Pancreas (tissue), 10 donors: ENCODE measurements around the gene TMEM52. TPM values are rescaled to one million over a fixed set of nuclear protein-coding genes. Genes with fewer than 3 reads are reported as not detected.
"Not testable (repeated sequence)": the region's sequence is repeated elsewhere in the genome, so short reads cannot be mapped to it uniquely, and the experiment has no call there.

ENCODE experiments used
- ATAC-seq, 4 donors: fragments of 200-7000 bp; cut with Tn5 transposase; one replicate each; pipeline versions ENCODE4 v1.8.0 to v1.9.1; 2020; ENCODE audit warnings: mild to moderate bottlenecking in 4 of 4, moderate library complexity in 4 of 4
- DNase-seq, 6 donors: peaks; one replicate each; pipeline ENCODE4 v3.0.0-alpha.2; 2020
- FAIRE-seq: peaks from 2 replicates; lab custom pipeline; 2012; peaks lifted over from hg19 to GRCh38; lab: Jason Lieb, UNC
- H3K27ac ChIP-seq, 4 donors: fragments of 200-600 bp; sonication (generic); 1 replicate in 3 of 4; 2 replicates in 1 of 4; pipeline versions ENCODE4 v1.5.0 to v1.8.0; 2020
- H3K27me3 ChIP-seq, 4 donors: fragments of 200-600 bp; one replicate each; pipeline ENCODE4 v1.8.0; 2021
- H3K36me3 ChIP-seq, 3 donors: fragments of 200-600 bp; sonication (generic) in 1 of 3; one replicate each; pipeline versions ENCODE4 v1.5.0 to v1.8.0; 2020 to 2021
- H3K4me1 ChIP-seq, 3 donors: fragments of 200-600 bp; one replicate each; pipeline ENCODE4 v1.8.0; 2021
- H3K4me3 ChIP-seq, 4 donors: fragments of 200-600 bp; sonication (generic) in 2 of 4; one replicate each; pipeline versions ENCODE4 v1.5.0 to v1.8.0; 2020 to 2021
- H3K9me3 ChIP-seq, 4 donors: fragments of 200-600 bp; one replicate each; pipeline ENCODE4 v1.8.0; 2021
- WGBS, 2 donors: extraction: QIAGEN DNeasy Blood & Tissue Kit; methylation state at CpG; one replicate each; pipeline ENCODE4 v1.1.7; 2013; 5-methylcytosine and 5-hydroxymethylcytosine counted together
- intact Hi-C, 3 donors: fragments of 100-400 bp; cut with DNase I; formaldehyde crosslinking; loops; one replicate each; pipeline versions ENCODE4 v1.11.1 to v1.14.2; 2022
- polyA plus RNA-seq, 2 donors: library from polyadenylated mRNA; stranded (reverse); fragments of 200-250 nt; gene quantifications; one replicate each; pipeline ENCODE4 v1.2.3, GENCODE V29; 2013
- total RNA-seq, 6 donors: library from RNA; stranded (reverse); fragmentation: NEBNext Ultra II Directional in 4 of 6; extraction: Animal tissue kit (Norgen Biotek cat#: 25700) in 4 of 6; gene quantifications; one replicate each; pipeline versions ENCODE4 v1.2.1 to v1.2.4, GENCODE V29; 2021 to 2023
- TF ChIP-seq, protein P1 (sequence below), 4 donors: fragments of 200-600 bp; sonication (generic) in 3 of 4; IDR thresholded peaks; one replicate each; pipeline versions ENCODE4 v1.5.0 to v1.8.0; 2021; ENCODE audit warnings: antibody characterized with exemption in 4 of 4
- donor health status: healthy with polysubstance abuse.
- donor health status: DM: no; HTN: no; CAD: no; lungs with moderate emphysema.
- donor health status: DM: no; HTN: no; CAD: no.
- donor health status: control.
- donor health status: control.
- donor health status: Bipolar disorder and iron deficiency.
- donor health status: DM: yes; HTN: yes; CAD: no.
- donor health status: DM: no; HTN: no; CAD: no.
- donor health status: DM: no; HTN: no; CAD: no.
- donor health status: DM: yes; HTN: yes; CAD: no.

TMEM52 gene
- total and polyA plus RNA-seq, 8 donors: 43.6 to 120 (median 78.6) TPM

DNA sequence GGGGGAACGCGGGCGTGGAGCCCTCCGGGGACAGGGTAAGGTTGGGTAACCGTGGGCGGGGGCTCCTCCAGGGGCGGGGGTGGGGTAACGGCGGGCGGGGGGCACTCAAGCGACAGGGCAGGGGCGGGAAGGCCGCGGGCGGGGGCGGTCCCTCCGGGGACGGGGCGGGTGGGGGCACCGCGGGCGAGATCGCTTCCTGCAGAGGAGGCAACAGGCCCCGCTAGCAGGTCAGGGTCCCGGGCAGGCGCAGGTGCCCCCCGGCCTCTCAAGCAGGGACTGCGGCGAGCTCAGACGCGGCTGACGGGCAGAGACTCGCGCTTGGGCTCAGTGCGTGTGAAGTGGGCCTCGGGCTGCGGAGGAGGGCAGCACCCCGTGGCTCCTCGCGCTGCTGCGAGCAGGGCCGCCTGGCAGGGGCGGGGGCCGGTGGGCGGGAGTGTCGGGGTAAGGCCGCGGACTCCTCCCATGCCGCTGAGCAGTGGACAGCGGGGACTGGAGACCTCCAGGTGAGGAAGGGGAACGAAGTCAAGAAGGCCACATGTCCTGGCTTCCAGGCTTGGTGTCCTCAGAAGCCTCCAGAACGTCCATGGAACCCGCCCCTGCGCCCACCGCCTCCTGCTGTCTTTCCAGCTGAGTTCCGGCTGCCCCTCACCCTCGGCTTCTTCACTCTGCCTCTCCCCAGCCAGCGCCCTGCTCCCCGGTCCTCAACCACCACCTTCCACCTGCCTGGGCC lies 27.6 kb downstream of the TMEM52 start:
- H3K27ac ChIP-seq: peak overlapping the region; percentile 68 to 88 (median 82)
- intact Hi-C loops: loop anchor here in 1 of 3 donors (10.0 kb wide), 1 partner anchor 107 kb away; no protein-coding TSS in a partner anchor
- no peaks in the 10 kb centered on the region for H3K9me3 ChIP-seq
- DNase-seq (peak; percentile 66 to 92 (median 86)), ATAC-seq (peak; percentile 74 to 80 (median 74)), FAIRE-seq (no peak)
- WGBS, 2 donors: 1 to 2% methylated on average over 41 to 57 of the region's 59 CpGs
- TF ChIP-seq, protein P1, sequence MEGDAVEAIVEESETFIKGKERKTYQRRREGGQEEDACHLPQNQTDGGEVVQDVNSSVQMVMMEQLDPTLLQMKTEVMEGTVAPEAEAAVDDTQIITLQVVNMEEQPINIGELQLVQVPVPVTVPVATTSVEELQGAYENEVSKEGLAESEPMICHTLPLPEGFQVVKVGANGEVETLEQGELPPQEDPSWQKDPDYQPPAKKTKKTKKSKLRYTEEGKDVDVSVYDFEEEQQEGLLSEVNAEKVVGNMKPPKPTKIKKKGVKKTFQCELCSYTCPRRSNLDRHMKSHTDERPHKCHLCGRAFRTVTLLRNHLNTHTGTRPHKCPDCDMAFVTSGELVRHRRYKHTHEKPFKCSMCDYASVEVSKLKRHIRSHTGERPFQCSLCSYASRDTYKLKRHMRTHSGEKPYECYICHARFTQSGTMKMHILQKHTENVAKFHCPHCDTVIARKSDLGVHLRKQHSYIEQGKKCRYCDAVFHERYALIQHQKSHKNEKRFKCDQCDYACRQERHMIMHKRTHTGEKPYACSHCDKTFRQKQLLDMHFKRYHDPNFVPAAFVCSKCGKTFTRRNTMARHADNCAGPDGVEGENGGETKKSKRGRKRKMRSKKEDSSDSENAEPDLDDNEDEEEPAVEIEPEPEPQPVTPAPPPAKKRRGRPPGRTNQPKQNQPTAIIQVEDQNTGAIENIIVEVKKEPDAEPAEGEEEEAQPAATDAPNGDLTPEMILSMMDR (IDR thresholded peaks at IDR 0.05): no peak
- H3K36me3 ChIP-seq: no peaks in the 10 kb centered on the region
- peaks cover 20 to 28% (median 26%) of the 10 kb centered on the region in 3 donors for H3K4me1 ChIP-seq
- no peaks in the 10 kb centered on the region for H3K27me3 ChIP-seq
- peak overlapping the region; percentile 38 to 93 (median 70) for H3K4me3 ChIP-seq

DNA sequence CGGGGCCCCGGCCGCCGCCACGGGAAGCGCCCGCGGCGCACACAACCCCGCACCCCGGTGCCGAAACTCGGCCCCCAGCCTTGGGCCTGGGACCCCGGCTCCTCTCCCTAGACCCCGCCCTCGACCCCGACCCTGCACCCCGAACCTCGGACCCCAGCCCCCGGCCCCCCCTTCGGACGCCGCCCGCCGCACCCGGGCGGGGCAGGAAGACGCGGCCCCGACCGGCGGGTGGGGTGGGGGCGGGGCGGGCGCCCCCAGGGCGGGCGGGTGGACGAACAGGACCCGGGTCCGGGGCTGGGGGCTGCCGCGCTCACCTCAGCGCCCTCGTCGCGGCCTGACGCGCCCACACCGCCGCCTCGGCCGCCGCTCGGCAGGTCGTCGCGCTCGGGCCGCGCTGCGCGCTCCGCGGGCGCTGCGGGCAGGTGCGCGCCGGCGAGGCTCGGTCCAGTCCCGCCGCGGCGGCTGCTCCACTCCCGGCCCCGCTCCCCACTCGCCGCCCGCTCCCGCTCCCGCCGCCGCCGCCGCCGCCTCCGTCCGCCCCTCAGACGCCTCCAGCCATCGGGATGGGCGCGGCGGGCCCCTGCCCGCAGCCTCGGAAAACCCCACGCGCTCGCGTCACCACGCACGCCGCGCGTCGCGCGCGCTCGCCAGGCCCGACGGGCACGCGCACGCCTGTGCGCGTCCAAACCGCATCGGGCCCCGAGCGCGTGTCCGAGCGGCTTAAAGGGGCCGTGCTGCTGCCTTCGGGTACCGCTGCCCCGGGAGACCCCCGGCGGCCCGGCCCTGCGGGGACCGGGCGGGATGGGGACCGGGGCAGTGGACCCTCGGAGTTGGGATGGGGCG lies 28.4 kb downstream of the TMEM52 start, which contains the start of gene GNB1:
GNB1 (minus strand) TSS at position 582 of the 843 bp plus-strand sequence. CDS start 65,634 bp downstream, outside the sequence.
- H3K4me3 ChIP-seq: peak within 1 kb of the TSS; percentile 60 to 93 (median 70)
- peaks cover 20 to 28% (median 26%) of the 10 kb centered on the region in 3 donors for H3K4me1 ChIP-seq
- H3K36me3 ChIP-seq: no peaks in the 10 kb centered on the region
- H3K9me3 ChIP-seq: no peaks in the 10 kb centered on the region
- DNase-seq (peak; percentile 85 to 95 (median 90)), FAIRE-seq (no peak), ATAC-seq (peak; percentile 82 to 92 (median 88))
- no peaks in the 10 kb centered on the region for H3K27me3 ChIP-seq
- WGBS, 2 donors: 0 to 1% methylated on average over 50 to 137 of the region's 137 CpGs
- intact Hi-C loops: loop anchor here in 1 of 3 donors (10.0 kb wide), 1 partner anchor 106 kb away; no protein-coding TSS in a partner anchor
- TF ChIP-seq, protein P1 (IDR thresholded peaks at IDR 0.05): no peak
- peak within 1 kb of the TSS; percentile 68 to 88 (median 82) for H3K27ac ChIP-seq

DNA sequence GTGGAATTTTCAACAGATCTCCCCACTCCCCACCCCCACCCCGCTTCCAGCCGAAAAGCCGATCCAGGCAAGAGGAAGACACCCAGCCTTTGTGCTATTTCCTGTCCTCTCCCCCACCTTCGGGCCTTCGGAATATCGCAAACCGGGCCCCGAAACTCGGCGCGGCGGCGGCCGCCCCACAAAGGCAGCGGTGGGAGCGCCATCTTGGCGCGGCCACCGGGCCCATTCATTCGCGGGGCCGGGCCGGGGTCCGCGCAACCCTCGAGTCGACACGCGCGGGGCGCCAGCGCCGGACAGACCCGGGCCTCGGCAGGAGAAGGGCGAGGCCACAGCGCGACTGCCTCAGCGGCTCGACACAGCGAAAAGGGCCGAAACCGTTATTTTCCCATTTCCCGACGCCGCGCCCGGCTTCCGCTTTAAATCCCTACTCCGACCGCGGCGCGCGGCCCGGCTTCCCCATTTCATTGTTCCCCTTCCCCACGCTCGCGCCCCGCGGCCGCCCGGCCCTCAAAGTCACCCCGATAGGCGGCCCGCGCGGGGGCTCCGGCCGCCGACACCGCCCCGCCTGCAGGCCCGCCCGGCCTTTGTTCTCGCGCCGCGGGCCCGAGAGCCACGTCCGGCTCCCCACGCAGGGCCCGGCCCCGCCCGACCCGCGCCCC lies 29.1 kb downstream of the TMEM52 start:
- H3K36me3 ChIP-seq: no peaks in the 10 kb centered on the region
- ATAC-seq (peak in 1 of 4 donors; percentile 8), DNase-seq (peak in 5 of 6 donors; percentile 23 to 81 (median 56)), FAIRE-seq (no peak)
- TF ChIP-seq, protein P1 (IDR thresholded peaks at IDR 0.05): no peak
- WGBS, 2 donors: 0 to 1% methylated on average over 86 to 88 of the region's 88 CpGs
- peak overlapping the region; percentile 60 to 93 (median 70) for H3K4me3 ChIP-seq
- H3K27ac ChIP-seq: peak overlapping the region in 3 of 4 donors; percentile 24 to 88 (median 67)
- H3K9me3 ChIP-seq: no peaks in the 10 kb centered on the region
- intact Hi-C loops: loop anchor here in 2 of 3 donors (10.0 kb wide), 1 partner anchor 105 kb away; no protein-coding TSS in a partner anchor
- peaks cover 18 to 28% (median 26%) of the 10 kb centered on the region in 3 donors for H3K4me1 ChIP-seq
- no peaks in the 10 kb centered on the region for H3K27me3 ChIP-seq

DNA sequence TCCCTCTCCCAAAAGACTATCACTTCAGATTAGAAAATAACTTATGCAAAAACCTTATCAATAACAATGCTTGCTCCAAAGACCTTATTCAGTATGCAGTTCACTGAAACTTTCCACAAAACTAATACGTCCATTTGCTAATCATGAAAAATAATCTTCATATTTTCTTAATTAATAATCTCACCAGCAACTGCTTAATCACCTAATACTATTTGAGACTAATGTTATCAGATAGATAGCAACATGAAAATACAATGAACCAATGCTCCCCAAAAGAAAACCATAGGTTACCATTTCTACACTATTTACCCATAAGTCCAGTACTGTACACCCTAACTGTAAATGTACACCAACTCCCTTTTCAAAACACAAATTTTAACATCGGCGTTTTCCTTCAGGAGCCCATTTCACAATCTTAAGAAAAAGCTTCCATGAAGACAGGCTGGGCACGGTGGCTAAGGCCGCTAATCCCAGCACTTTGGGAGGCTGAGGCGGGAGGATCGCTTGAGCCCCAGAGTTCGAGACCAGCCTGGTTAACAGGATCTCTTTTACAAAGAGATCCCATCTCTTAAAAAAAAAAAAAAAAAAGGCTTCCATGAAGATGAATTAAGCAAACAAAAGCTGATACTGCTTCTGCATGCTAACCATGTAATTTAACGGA lies 29.9 kb downstream of the TMEM52 start:
- ATAC-seq (no peak), DNase-seq (peak in 1 of 6 donors; percentile 15), FAIRE-seq (no peak)
- Histone ChIP-seq H3K4me1 (peaks cover 11 to 20% (median 19%) of the 10 kb centered on the region in 3 donors), H3K27ac (peak overlapping the region in 2 of 4 donors; percentile 24 to 67), H3K27me3 (no peaks in the 10 kb centered on the region), H3K9me3 (no peaks in the 10 kb centered on the region), H3K36me3 (no peaks in the 10 kb centered on the region), H3K4me3 (peak overlapping the region; percentile 60 to 93 (median 70))
- TF ChIP-seq, protein P1 (IDR thresholded peaks at IDR 0.05): no peak
- WGBS, 2 donors: 20 to 26% methylated on average over 9 of the region's 9 CpGs
- intact Hi-C loops: loop anchor here in 1 of 3 donors (10.0 kb wide), 1 partner anchor 104 kb away; no protein-coding TSS in a partner anchor

DNA sequence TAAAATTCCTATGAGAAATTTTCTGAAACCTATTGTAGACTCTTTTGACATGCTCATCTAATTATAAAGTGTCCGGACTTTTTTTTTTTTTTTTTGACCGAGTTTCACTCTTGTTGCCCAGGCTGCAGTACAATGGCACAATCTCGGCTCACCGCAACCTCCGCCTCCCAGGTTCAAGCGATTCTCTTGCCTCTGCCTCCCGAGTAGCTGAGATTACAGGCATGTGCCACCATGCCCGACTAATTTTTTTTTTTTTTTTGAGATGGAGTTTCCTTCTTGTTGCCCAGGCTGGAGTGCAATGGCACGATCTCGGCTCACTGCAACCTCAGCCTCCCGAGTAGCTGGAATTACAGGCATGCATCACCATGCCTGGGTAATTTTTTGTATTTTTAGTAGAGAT lies 35.2 kb downstream of the TMEM52 start:
- FAIRE-seq, H3K9me3 ChIP-seq, H3K27ac ChIP-seq, H3K4me3 ChIP-seq, H3K36me3 ChIP-seq, ATAC-seq, H3K27me3 ChIP-seq: not testable (repeated sequence)
- peaks cover 8 to 21% (median 19%) of the 10 kb centered on the region in 3 donors for H3K4me1 ChIP-seq
- intact Hi-C loops: loop anchor here in 1 of 3 donors (10.0 kb wide), 1 partner anchor 99 kb away; no protein-coding TSS in a partner anchor
- DNase-seq: peak in 1 of 6 donors; percentile 12
- WGBS, 2 donors: 81 to 87% methylated on average over 11 of the region's 11 CpGs
